A673 (cell line): ENCODE results near the gene PPP2R1A.

Source experiments
- CTCF ChIP-seq: fragments of 300-800, 200-600 bp; sonication (generic); conservative IDR thresholded peaks from 2 replicates; pipeline ENCODE4 v1.5.1; 2017; ENCODE audit warnings: low read depth, mild to moderate bottlenecking, antibody characterized with exemption, low read length, moderate library complexity, mixed read lengths
- EZH2 ChIP-seq: fragments of 200-600 bp; sonication (generic); IDR thresholded peaks from 2 replicates; pipeline ENCODE4 v1.6.1; 2017; ENCODE audit warnings: borderline replicate concordance, low read depth, mild to moderate bottlenecking, mixed read lengths, antibody characterized with exemption, low read length; ENCODE audit not compliant: poor library complexity, severe bottlenecking

- TF ChIP-seq EZH2 = no peak
- no peak for TF ChIP-seq CTCF
These were observed 27.7 kb downstream of the PPP2R1A start for GRCh38 chr19:52217576-52217975.
